H1 (cell line): Measurements from ENCODE around the gene MAPK1. TPM values are rescaled to one million over a fixed set of nuclear protein-coding genes. Genes with fewer than 3 reads are reported as not detected.
A peak's percentile ranks its signal among the peaks of the same experiment; 100 is the strongest.
"Not testable (repeated sequence)": the region's sequence is repeated elsewhere in the genome, so short reads cannot be mapped to it uniquely, and the experiment has no call there.

ENCODE experiments used
- CTCF ChIA-PET: fragments of 300-600 bp; sonication (Branson Sonifier 250); formaldehyde crosslinking; loops from one replicate; lab custom pipeline; 2021; ENCODE audit not compliant: partially characterized antibody; lab: Charles Lee
- POLR2A ChIA-PET: fragments of 300-600 bp; sonication (Branson Sonifier 250); formaldehyde crosslinking; loops from one replicate; lab custom pipeline; 2021; ENCODE audit warnings: inconsistent platforms; ENCODE audit not compliant: partially characterized antibody; lab: Charles Lee
- DNase-seq, 2 experiments: peaks; one replicate each; pipeline versions ENCODE4 v3.0.0 to v3.0.0-alpha.2; 2010 to 2022; ENCODE audit warnings: low spot score in 2 of 2, low read depth in 1 of 2, mixed read lengths in 1 of 2
- FAIRE-seq: peaks from 2 replicates; lab custom pipeline; 2011; peaks lifted over from hg19 to GRCh38; lab: Jason Lieb, UNC
- H2AFZ ChIP-seq: 2 replicates; pipeline ENCODE4 v1.8.1; 2012; ENCODE audit warnings: low read length, inconsistent platforms
- H2AK5ac ChIP-seq: 2 replicates; pipeline ENCODE4 v1.6.1; 2013; ENCODE audit warnings: low read depth, low read length
- H2BK120ac ChIP-seq: replicated peaks from 2 replicates; pipeline ENCODE3; 2013; ENCODE audit warnings: low read depth, low read length, inconsistent platforms
- H2BK12ac ChIP-seq: 2 replicates; pipeline ENCODE4 v1.6.1; 2013; ENCODE audit warnings: low read depth, low read length
- H2BK15ac ChIP-seq: 2 replicates; pipeline ENCODE4 v1.6.1; 2013; ENCODE audit warnings: low read length
- H2BK20ac ChIP-seq: 2 replicates; pipeline ENCODE4 v1.6.1; 2013; ENCODE audit warnings: low read length
- H2BK5ac ChIP-seq: 2 replicates; pipeline ENCODE4 v1.6.1; 2013; ENCODE audit warnings: low read depth, low read length
- H3K14ac ChIP-seq: 2 replicates; pipeline ENCODE4 v1.6.1; 2013; ENCODE audit warnings: inconsistent platforms; ENCODE audit not compliant: insufficient read length
- H3K18ac ChIP-seq: 2 replicates; pipeline ENCODE4 v1.6.1; 2013; ENCODE audit warnings: low read length; ENCODE audit errors: extremely low read depth
- H3K23ac ChIP-seq: 2 replicates; pipeline ENCODE4 v1.6.1; 2013; ENCODE audit warnings: inconsistent platforms; ENCODE audit not compliant: insufficient read length
- H3K23me2 ChIP-seq: 2 replicates; pipeline ENCODE4 v1.6.1; 2013; ENCODE audit warnings: low read depth, low read length
- H3K27ac ChIP-seq: 2 replicates; pipeline ENCODE4 v1.6.1; 2011; ENCODE audit warnings: low read depth, low read length, inconsistent platforms
- H3K27me3 ChIP-seq, 4 experiments: replicated peaks in 1 of 4; 1 replicate in 1 of 4; 2 replicates in 3 of 4; pipeline versions ENCODE4 v1.6.1 to v1.8.1; 2011 to 2013; ENCODE audit warnings: low read length in 3 of 4, mild to moderate bottlenecking in 3 of 4, inconsistent platforms in 2 of 4, mixed read lengths in 2 of 4, moderate library complexity in 1 of 4; ENCODE audit not compliant: control insufficient read depth in 3 of 4, insufficient read depth in 3 of 4; ENCODE audit errors: extremely low read depth in 1 of 4
- H3K36me3 ChIP-seq, 4 experiments: 2 replicates each; pipeline versions ENCODE4 v1.6.1 to v1.8.1; 2011 to 2013; ENCODE audit warnings: mild to moderate bottlenecking in 4 of 4, low read length in 3 of 4, moderate library complexity in 2 of 4, control low read depth in 1 of 4, inconsistent platforms in 1 of 4; ENCODE audit not compliant: insufficient read depth in 4 of 4, control insufficient read depth in 2 of 4
- H3K4ac ChIP-seq: replicated peaks from 2 replicates; pipeline ENCODE3; 2013; ENCODE audit warnings: low read length, low read depth, mixed read lengths, inconsistent platforms; ENCODE audit not compliant: insufficient read length
- H3K4me1 ChIP-seq, 4 experiments: replicated peaks in 1 of 4; 1 replicate in 1 of 4; 2 replicates in 3 of 4; pipeline versions ENCODE4 v1.6.1 to v1.8.1; 2011 to 2013; ENCODE audit warnings: low read length in 3 of 4, inconsistent platforms in 2 of 4, mixed read lengths in 1 of 4; ENCODE audit not compliant: insufficient read depth in 4 of 4, control insufficient read depth in 3 of 4
- H3K4me2 ChIP-seq, 2 experiments: 2 replicates each; pipeline versions ENCODE4 v1.6.1 to v1.8.1; 2011 to 2013; ENCODE audit warnings: low read depth in 2 of 2, low read length in 2 of 2, control low read depth in 1 of 2, inconsistent platforms in 1 of 2, mild to moderate bottlenecking in 1 of 2; ENCODE audit not compliant: insufficient read depth in 1 of 2
- H3K4me3 ChIP-seq, 4 experiments: fragments of 200-600, 300-600 bp in 1 of 4; sonication (generic), shearing (Covaris generic), sonication (Bioruptor Twin) in 1 of 4; 2 replicates each; pipeline versions ENCODE4 v1.5.1 to v1.8.1; 2011 to 2016; ENCODE audit warnings: low read length in 4 of 4, low read depth in 3 of 4, control low read depth in 2 of 4, inconsistent platforms in 2 of 4, mild to moderate bottlenecking in 2 of 4, mixed read lengths in 1 of 4, moderate library complexity in 1 of 4; ENCODE audit not compliant: insufficient read depth in 2 of 4; ENCODE audit errors: extremely low read depth in 1 of 4
- H3K56ac ChIP-seq: replicated peaks from 2 replicates; pipeline ENCODE3; 2013; ENCODE audit warnings: low read depth, mild to moderate bottlenecking, mixed read lengths, low read length, inconsistent platforms; ENCODE audit not compliant: insufficient read length
- H3K79me1 ChIP-seq: 2 replicates; pipeline ENCODE4 v1.6.1; 2013; ENCODE audit warnings: low read depth, low read length, control low read depth
- H3K79me2 ChIP-seq, 2 experiments: 2 replicates each; pipeline versions ENCODE4 v1.6.1 to v1.8.1; 2012 to 2013; ENCODE audit warnings: low read length in 2 of 2, mild to moderate bottlenecking in 2 of 2, inconsistent platforms in 1 of 2; ENCODE audit not compliant: insufficient read depth in 2 of 2, control insufficient read depth in 1 of 2
- H3K9ac ChIP-seq, 4 experiments: replicated peaks in 1 of 4; 1 replicate in 1 of 4; 2 replicates in 3 of 4; pipeline versions ENCODE4 v1.6.1 to v1.8.1; 2011 to 2013; ENCODE audit warnings: low read depth in 3 of 4, low read length in 3 of 4, control low read depth in 2 of 4, mild to moderate bottlenecking in 2 of 4, moderate library complexity in 2 of 4, inconsistent platforms in 1 of 4; ENCODE audit errors: extremely low read depth in 1 of 4
- H3K9me3 ChIP-seq, 2 experiments: 2 replicates each; pipeline versions ENCODE4 v1.6.1 to v1.8.1; 2012 to 2013; ENCODE audit warnings: mild to moderate bottlenecking in 2 of 2, moderate library complexity in 2 of 2, control low read depth in 1 of 2, inconsistent platforms in 1 of 2, low read depth in 1 of 2, low read length in 1 of 2, mixed read lengths in 1 of 2; ENCODE audit not compliant: insufficient read depth in 2 of 2
- H4K20me1 ChIP-seq, 2 experiments: replicated peaks in 1 of 2; 2 replicates each; pipeline versions ENCODE3 to v1.8.1; 2011 to 2013; ENCODE audit warnings: inconsistent platforms in 2 of 2, low read length in 2 of 2, mild to moderate bottlenecking in 1 of 2; ENCODE audit not compliant: insufficient read depth in 2 of 2, control insufficient read depth in 1 of 2
- H4K5ac ChIP-seq: 2 replicates; pipeline ENCODE4 v1.6.1; 2013; ENCODE audit warnings: low read length, low read depth, mixed read lengths, inconsistent platforms; ENCODE audit not compliant: insufficient read length
- H4K8ac ChIP-seq: 2 replicates; pipeline ENCODE4 v1.8.0; 2013; ENCODE audit warnings: mild to moderate bottlenecking, moderate library complexity, low read length, inconsistent platforms; ENCODE audit not compliant: insufficient read depth; ENCODE audit errors: extremely low read depth
- H4K91ac ChIP-seq: replicated peaks from 2 replicates; pipeline ENCODE3; 2013; ENCODE audit warnings: low read length, mixed read lengths, inconsistent platforms; ENCODE audit not compliant: insufficient read length
- whole genome bisulfite sequencing, 2 experiments: shearing (Covaris generic) in 1 of 2; methylation state at CpG; one replicate each; pipeline versions ENCODE4 v1.1.6 to v1.1.7; 2013 to 2015; ENCODE audit warnings: low lambda C conversion rate in 2 of 2, mixed read lengths in 2 of 2, inconsistent platforms in 1 of 2, low coverage in 1 of 2, missing lambda C conversion rate in 1 of 2; ENCODE audit not compliant: insufficient replicate concordance in 2 of 2, insufficient coverage in 1 of 2, insufficient read length in 1 of 2; ENCODE audit errors: extremely low coverage in 1 of 2, missing lambda C conversion rate in 1 of 2; 5-methylcytosine and 5-hydroxymethylcytosine counted together
- polyA plus RNA-seq, 7 experiments: library from polyadenylated mRNA; depleted of rRNA in 3 of 7; stranded (reverse) in 5 of 7; unstranded in 2 of 7; fragments of >200 nt in 5 of 7; fragments of 200-250 nt in 2 of 7; gene quantifications; 1 replicate in 5 of 7; 2 replicates in 1 of 7; 4 replicates in 1 of 7; pipeline versions ENCODE4 v1.2.1 to v1.2.3, GENCODE V29; 2011 to 2013; ENCODE audit warnings: missing spikeins in 2 of 7, mixed read lengths in 2 of 7
- total RNA-seq: library from RNA; stranded (reverse); fragmentation: NEBNext Ultra II Directional; extraction: Animal tissue kit (Norgen Biotek cat#: 25700); gene quantifications from 2 replicates; pipeline ENCODE4 v1.2.1, GENCODE V29; 2021

Gene MAPK1
- total and polyA plus RNA-seq, 2 of the 8 experiments (the other 6 are each of a cell fraction or from before 2014, with no cell fraction given) = 28.1 to 101 TPM

DNA sequence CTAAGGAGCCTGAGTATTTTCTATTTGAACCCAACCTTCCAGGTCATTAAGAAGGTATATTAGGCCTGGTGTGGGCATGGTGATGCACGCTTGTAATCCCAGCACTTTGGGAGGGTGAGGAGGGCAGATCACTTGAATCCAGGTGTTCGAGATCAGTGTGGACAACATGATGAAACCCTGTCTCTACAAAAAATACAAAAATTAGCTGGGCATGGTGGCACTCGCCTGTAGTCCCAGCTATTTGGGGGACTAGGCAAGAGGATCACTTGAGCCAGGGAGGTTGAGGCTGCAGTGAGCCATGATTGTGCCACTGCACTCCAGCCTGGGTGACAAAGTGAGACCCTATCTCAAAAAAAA lies 50.0 kb downstream of the MAPK1 start:
- POLR2A ChIA-PET, H2AK5ac ChIP-seq, H2BK15ac ChIP-seq, H3K27me3 ChIP-seq, FAIRE-seq, H2BK5ac ChIP-seq, H3K23ac ChIP-seq, H3K4me3 ChIP-seq, H3K4ac ChIP-seq, H3K18ac ChIP-seq, H3K36me3 ChIP-seq, H2BK120ac ChIP-seq, H4K91ac ChIP-seq, H3K9me3 ChIP-seq, H3K14ac ChIP-seq, H3K4me2 ChIP-seq, CTCF ChIA-PET, H2BK12ac ChIP-seq, H2AFZ ChIP-seq, H4K8ac ChIP-seq, H3K79me1 ChIP-seq, H3K23me2 ChIP-seq, H3K56ac ChIP-seq, H2BK20ac ChIP-seq, DNase-seq, H4K5ac ChIP-seq, H3K27ac ChIP-seq: not testable (repeated sequence)
- Histone ChIP-seq H4K20me1 (peaks cover 6 to 21% of the 10 kb centered on the region in 2 experiments), H3K4me1 (peaks cover 6 to 14% (median 9%) of the 10 kb centered on the region in 4 experiments; a peak in 6 of 7 replicates), H3K9ac (0 out of 7 replicates have a peak overlapping the region, but pooled peaks of 1 of the 4 experiments have one; percentile 45), H3K79me2 (peaks cover 3 to 81% of the 10 kb centered on the region in 2 experiments; a peak in 3 of 4 replicates)
- 91% methylated on average over 3 of the region's 3 CpGs; no CpG with 5 or more reads in 1 of the 2 experiments for WGBS, 2 experiments
